Measurements from ENCODE around the gene CYP2D6. TPM values are rescaled to one million over a fixed set of nuclear protein-coding genes. Genes with fewer than 3 reads are reported as not detected.

The CYP2D6 gene
- total and polyA plus RNA-seq, 4 donors: 23.8 to 486 (median 205) TPM

GRCh38 chr22:42176255-42176915, 45.8 kb upstream of the CYP2D6 start:
- peaks cover 0 to 2% (median 0%) of the 10 kb centered on the region in 4 donors for H3K36me3 ChIP-seq (ENCODE audit: control insufficient read depth in 4 of 4, insufficient read depth in 3 of 4, low read depth in 1 of 4, low read length in 3 of 4)
- 87% methylated on average over 10 of the region's 10 CpGs for WGBS
- H3K27ac ChIP-seq (ENCODE audit: low read depth in 1 of 2, low read length in 2 of 2): no peak overlapping the region
- H3K4me3 ChIP-seq (ENCODE audit: low read depth in 1 of 3, low read length in 3 of 3): no peak overlapping the region
- no peak overlapping the region for H3K9ac ChIP-seq (ENCODE audit: low read depth in 1 of 2, low read length in 2 of 2)
- no peaks in the 10 kb centered on the region for H3K27me3 ChIP-seq (ENCODE audit: control insufficient read depth in 4 of 4, insufficient read depth in 4 of 4, low read length in 3 of 4)
- no peaks in the 10 kb centered on the region for H3K9me3 ChIP-seq (ENCODE audit: control insufficient read depth in 4 of 4, low read length in 3 of 4)
- peaks cover 9 to 24% (median 18%) of the 10 kb centered on the region in 4 donors for H3K4me1 ChIP-seq (ENCODE audit: control insufficient read depth in 4 of 4, insufficient read depth in 4 of 4, low read length in 3 of 4)
- no peak for DNase-seq (ENCODE audit: low spot score)
- TF ChIP-seq REST (IDR thresholded peaks at IDR 0.05) (no peak), HNF4G (IDR thresholded peaks at IDR 0.05) (no peak), FOXA2 (IDR thresholded peaks at IDR 0.05) (no peak), ATF3 (IDR thresholded peaks at IDR 0.05) (no peak), FOXA1 (IDR thresholded peaks at IDR 0.05) (no peak), RXRA (IDR thresholded peaks at IDR 0.05) (no peak), HNF4A (conservative IDR thresholded peaks at IDR 0.05) (no peak), JUND (IDR thresholded peaks at IDR 0.05) (no peak), SP1 (IDR thresholded peaks at IDR 0.05) (no peak), RAD21 (IDR thresholded peaks at IDR 0.05) (no peak), YY1 (IDR thresholded peaks at IDR 0.05) (no peak), GABPA (IDR thresholded peaks at IDR 0.05 in 1 of 2, conservative IDR thresholded peaks at IDR 0.05 in 1 of 2) (no peak), EGR1 (IDR thresholded peaks at IDR 0.05; ENCODE audit: low read depth in 2 of 2) (no peak), CTCF (IDR thresholded peaks at IDR 0.05; ENCODE audit: low read depth, low read length, missing input control) (no peak), TAF1 (conservative IDR thresholded peaks at IDR 0.05) (no peak), NR2F2 (IDR thresholded peaks at IDR 0.05) (no peak)
- TF ChIP-seq, protein P1, sequence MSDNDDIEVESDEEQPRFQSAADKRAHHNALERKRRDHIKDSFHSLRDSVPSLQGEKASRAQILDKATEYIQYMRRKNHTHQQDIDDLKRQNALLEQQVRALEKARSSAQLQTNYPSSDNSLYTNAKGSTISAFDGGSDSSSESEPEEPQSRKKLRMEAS (IDR thresholded peaks at IDR 0.05): no peak
- TF ChIP-seq, protein P2, sequence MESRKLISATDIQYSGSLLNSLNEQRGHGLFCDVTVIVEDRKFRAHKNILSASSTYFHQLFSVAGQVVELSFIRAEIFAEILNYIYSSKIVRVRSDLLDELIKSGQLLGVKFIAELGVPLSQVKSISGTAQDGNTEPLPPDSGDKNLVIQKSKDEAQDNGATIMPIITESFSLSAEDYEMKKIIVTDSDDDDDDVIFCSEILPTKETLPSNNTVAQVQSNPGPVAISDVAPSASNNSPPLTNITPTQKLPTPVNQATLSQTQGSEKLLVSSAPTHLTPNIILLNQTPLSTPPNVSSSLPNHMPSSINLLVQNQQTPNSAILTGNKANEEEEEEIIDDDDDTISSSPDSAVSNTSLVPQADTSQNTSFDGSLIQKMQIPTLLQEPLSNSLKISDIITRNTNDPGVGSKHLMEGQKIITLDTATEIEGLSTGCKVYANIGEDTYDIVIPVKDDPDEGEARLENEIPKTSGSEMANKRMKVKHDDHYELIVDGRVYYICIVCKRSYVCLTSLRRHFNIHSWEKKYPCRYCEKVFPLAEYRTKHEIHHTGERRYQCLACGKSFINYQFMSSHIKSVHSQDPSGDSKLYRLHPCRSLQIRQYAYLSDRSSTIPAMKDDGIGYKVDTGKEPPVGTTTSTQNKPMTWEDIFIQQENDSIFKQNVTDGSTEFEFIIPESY (IDR thresholded peaks at IDR 0.05): no peak
